ENCODE results near the gene THSD4. TPM values are rescaled to one million over a fixed set of nuclear protein-coding genes. Genes with fewer than 3 reads are reported as not detected.

Gene THSD4
- total RNA-seq, 1 experiment from 2014 or later: 24.2 TPM

DNA sequence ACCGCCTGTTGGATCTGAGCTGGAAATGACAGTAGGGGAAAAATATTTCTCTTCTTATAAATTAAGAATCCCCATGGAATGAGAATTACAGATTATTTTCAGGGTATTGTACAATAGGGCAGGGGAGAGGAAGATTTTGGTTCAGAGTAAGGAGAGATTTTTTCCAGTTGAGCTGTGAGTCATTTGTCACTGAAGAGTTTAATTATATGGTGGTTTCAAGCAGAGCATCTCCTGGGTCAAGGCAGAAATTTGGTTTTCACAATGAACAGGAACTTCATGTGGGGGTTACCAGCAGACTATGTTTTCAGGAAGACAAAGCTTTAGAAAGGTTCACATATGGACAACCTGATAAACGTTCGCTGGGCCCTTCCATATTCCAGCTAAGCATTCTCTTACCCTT, 512.3 kb downstream of the THSD4 start:
- Mint-ChIP-seq H3K36me3 (ENCODE audit: insufficient read depth, unreplicated experiment) (no peaks in the 10 kb centered on the region), H3K4me3 (ENCODE audit: low read depth, unreplicated experiment) (no peak overlapping the region), H3K4me1 (ENCODE audit: low read depth, unreplicated experiment) (no peaks in the 10 kb centered on the region), H3K9me3 (ENCODE audit: low read depth, unreplicated experiment) (no peaks in the 10 kb centered on the region), H3K27me3 (ENCODE audit: unreplicated experiment) (no peaks in the 10 kb centered on the region), H3K27ac (ENCODE audit: unreplicated experiment) (no peak overlapping the region)
- BruUV-seq (replicated peaks): no TSS peak
- TF ChIP-seq, protein P1, sequence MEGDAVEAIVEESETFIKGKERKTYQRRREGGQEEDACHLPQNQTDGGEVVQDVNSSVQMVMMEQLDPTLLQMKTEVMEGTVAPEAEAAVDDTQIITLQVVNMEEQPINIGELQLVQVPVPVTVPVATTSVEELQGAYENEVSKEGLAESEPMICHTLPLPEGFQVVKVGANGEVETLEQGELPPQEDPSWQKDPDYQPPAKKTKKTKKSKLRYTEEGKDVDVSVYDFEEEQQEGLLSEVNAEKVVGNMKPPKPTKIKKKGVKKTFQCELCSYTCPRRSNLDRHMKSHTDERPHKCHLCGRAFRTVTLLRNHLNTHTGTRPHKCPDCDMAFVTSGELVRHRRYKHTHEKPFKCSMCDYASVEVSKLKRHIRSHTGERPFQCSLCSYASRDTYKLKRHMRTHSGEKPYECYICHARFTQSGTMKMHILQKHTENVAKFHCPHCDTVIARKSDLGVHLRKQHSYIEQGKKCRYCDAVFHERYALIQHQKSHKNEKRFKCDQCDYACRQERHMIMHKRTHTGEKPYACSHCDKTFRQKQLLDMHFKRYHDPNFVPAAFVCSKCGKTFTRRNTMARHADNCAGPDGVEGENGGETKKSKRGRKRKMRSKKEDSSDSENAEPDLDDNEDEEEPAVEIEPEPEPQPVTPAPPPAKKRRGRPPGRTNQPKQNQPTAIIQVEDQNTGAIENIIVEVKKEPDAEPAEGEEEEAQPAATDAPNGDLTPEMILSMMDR (IDR thresholded peaks at IDR 0.05; ENCODE audit: unreplicated experiment): no peak
- no peak for DNase-seq
- intact Hi-C loops (cut with micrococcal nuclease; ENCODE audit: unreplicated experiment): no loop called here
- CTCF ChIA-PET: no interaction called here

DNA sequence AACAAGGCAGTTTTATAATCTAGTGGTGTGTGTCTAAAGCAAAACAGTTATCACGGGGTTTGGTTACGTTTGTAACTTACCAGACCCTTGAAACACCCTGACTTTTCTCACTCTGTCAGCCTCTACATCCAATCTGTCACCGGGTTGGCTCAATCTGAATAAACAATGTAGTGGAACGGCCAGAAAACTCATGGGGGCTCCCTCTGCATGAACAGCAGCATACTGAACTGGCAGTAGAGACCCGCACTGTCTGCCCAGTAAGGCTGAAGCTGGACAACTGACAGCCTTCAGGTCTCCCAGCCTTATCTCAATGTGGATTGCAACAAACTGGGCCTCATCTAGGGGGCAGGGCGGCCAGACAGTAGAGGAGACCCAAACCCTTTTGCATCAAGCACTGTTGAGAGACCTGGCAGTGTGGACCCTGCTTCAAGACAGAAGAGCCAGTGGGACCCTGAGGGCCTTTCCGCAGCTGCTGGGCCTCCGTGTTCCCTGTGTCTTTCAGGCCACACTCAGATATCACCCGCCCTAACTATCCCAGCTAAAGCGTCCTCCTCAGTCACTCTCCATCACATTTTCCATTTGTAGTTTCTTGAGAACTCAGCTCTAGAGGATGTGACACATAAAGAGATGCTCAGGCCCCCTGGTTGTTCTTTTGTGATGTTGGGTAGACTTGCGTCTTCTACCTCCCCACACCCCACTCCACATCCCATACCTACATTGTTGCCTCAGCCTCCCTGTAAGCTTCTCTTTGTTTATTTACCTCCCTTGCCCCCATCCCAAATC, 513.9 kb downstream of the THSD4 start:
- no TSS peak for BruUV-seq (replicated peaks)
- CTCF ChIA-PET: interaction anchor here (1.3 kb wide), 1 partner anchor 12 kb away, joined by 4 read pairs; no protein-coding TSS in a partner anchor

DNA sequence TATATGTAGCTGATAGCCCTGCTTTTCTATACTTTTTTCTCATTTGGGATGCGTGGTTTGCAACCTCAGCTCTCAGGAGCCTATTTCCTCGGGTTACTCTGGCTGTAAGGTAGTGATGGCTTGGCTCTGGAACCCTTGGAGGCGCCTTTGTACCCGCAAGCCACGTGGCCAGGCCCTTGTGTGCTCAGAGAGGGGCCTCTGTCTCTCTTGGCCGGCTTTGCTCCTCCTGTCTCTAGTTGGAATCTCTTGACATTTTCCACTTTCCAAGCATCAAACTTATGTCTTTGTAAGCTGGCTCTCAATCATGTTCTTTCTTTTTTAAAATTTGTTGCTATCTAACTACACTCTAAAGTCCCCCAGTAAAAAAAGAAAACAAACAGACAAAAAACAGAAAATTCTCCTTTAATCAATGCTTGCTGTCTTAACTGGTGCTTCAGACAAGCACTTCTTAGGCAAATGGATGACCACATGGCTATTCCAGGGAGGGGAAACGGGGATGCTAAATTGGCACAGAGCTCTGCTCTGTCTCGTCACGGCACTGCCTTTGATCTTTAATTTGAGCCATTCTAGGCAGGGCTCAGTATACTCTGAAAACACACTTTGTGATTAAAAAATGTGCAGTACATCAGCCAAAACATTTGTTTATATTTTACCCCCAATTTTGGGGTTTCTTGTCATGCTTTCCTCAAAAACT, 514.7 kb downstream of the THSD4 start:
- BruUV-seq (replicated peaks): no TSS peak
- Mint-ChIP-seq H3K27me3 (ENCODE audit: unreplicated experiment) (no peaks in the 10 kb centered on the region), H3K36me3 (ENCODE audit: insufficient read depth, unreplicated experiment) (no peaks in the 10 kb centered on the region), H3K4me3 (ENCODE audit: low read depth, unreplicated experiment) (no peak overlapping the region), H3K27ac (ENCODE audit: unreplicated experiment) (no peak overlapping the region), H3K9me3 (ENCODE audit: low read depth, unreplicated experiment) (no peaks in the 10 kb centered on the region), H3K4me1 (ENCODE audit: low read depth, unreplicated experiment) (no peaks in the 10 kb centered on the region)
- intact Hi-C loops (cut with micrococcal nuclease; ENCODE audit: unreplicated experiment): no loop called here
- no peak for DNase-seq
- TF ChIP-seq, protein P1 (IDR thresholded peaks at IDR 0.05; ENCODE audit: unreplicated experiment): no peak
- CTCF ChIA-PET: interaction anchor here (1.3 kb wide), 1 partner anchor 12 kb away, joined by 4 read pairs; no protein-coding TSS in a partner anchor

More for the DNA sequence above, 513.9 kb downstream of the THSD4 start:
- Mint-ChIP-seq H3K9me3 (ENCODE audit: low read depth, unreplicated experiment) (no peaks in the 10 kb centered on the region), H3K27ac (ENCODE audit: unreplicated experiment) (no peak overlapping the region), H3K27me3 (ENCODE audit: unreplicated experiment) (no peaks in the 10 kb centered on the region), H3K36me3 (ENCODE audit: insufficient read depth, unreplicated experiment) (no peaks in the 10 kb centered on the region), H3K4me3 (ENCODE audit: low read depth, unreplicated experiment) (no peak overlapping the region), H3K4me1 (ENCODE audit: low read depth, unreplicated experiment) (no peaks in the 10 kb centered on the region)
- intact Hi-C loops (cut with micrococcal nuclease; ENCODE audit: unreplicated experiment): no loop called here
- DNase-seq: no peak
- TF ChIP-seq, protein P1 (IDR thresholded peaks at IDR 0.05; ENCODE audit: unreplicated experiment): no peak

DNA sequence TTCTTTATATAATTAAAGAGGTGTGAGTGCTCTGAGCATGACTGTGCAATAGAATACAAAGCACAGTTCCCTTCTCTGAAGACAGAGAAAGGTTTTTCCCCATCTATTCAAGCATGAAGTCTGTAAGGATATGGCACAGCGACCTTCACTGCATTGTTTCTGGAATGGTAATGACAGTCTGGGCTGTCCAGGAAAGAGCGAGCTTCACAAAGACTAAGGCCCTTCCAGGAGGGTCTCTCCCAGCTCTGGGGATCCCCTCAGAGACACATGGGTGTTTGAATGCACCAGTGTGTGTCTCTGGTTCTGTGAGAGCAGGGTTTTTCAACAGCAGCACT, 515.2 kb downstream of the THSD4 start:
- Mint-ChIP-seq H3K4me3 (ENCODE audit: low read depth, unreplicated experiment) (no peak overlapping the region), H3K27me3 (ENCODE audit: unreplicated experiment) (no peaks in the 10 kb centered on the region), H3K27ac (ENCODE audit: unreplicated experiment) (no peak overlapping the region), H3K9me3 (ENCODE audit: low read depth, unreplicated experiment) (no peaks in the 10 kb centered on the region), H3K36me3 (ENCODE audit: insufficient read depth, unreplicated experiment) (no peaks in the 10 kb centered on the region), H3K4me1 (ENCODE audit: low read depth, unreplicated experiment) (no peaks in the 10 kb centered on the region)
- CTCF ChIA-PET: interaction anchor here (1.3 kb wide), 1 partner anchor 13 kb away, joined by 4 read pairs; no protein-coding TSS in a partner anchor
- TF ChIP-seq, protein P1 (IDR thresholded peaks at IDR 0.05; ENCODE audit: unreplicated experiment): no peak
- intact Hi-C loops (cut with micrococcal nuclease; ENCODE audit: unreplicated experiment): no loop called here
- DNase-seq: no peak
- no TSS peak for BruUV-seq (replicated peaks)
